DND-41 (cell line): ENCODE results near the gene SHMT2.

Source experiments
- CTCF ChIP-seq: IDR thresholded peaks from 2 replicates; pipeline ENCODE4 v1.5.1; 2012; ENCODE audit warnings: borderline replicate concordance, low read length, moderate library complexity, mild to moderate bottlenecking; ENCODE audit not compliant: poor library complexity, severe bottlenecking; ENCODE audit errors: extremely low read depth
- EZH2 ChIP-seq: IDR thresholded peaks from 3 replicates; pipeline ENCODE4 v1.6.1; 2012; ENCODE audit warnings: borderline replicate concordance, low read depth, mild to moderate bottlenecking, moderate library complexity, low read length, inconsistent platforms; ENCODE audit not compliant: severe bottlenecking

- TF ChIP-seq CTCF: no peak
- no peak for TF ChIP-seq EZH2
These were observed 39.5 kb upstream of the SHMT2 start for GRCh38 chr12:57190037-57190436.
